HUES6 (cell line): Measurements from ENCODE around the gene CACNG1.

Source experiments
- H3K27ac ChIP-seq: 2 replicates; pipeline ENCODE4 v1.7.0; 2013; ENCODE audit warnings: low read depth, mild to moderate bottlenecking, low read length, inconsistent platforms
- H3K27me3 ChIP-seq: 2 replicates; pipeline ENCODE4 v1.6.1; 2013; ENCODE audit warnings: low read length; ENCODE audit not compliant: control insufficient read depth, insufficient read depth
- H3K36me3 ChIP-seq: 2 replicates; pipeline ENCODE4 v1.6.1; 2013; ENCODE audit warnings: low read length; ENCODE audit not compliant: control insufficient read depth, insufficient read depth
- H3K4me1 ChIP-seq: 2 replicates; pipeline ENCODE4 v1.6.1; 2013; ENCODE audit warnings: low read length; ENCODE audit not compliant: control insufficient read depth, insufficient read depth
- H3K4me3 ChIP-seq: 2 replicates; pipeline ENCODE4 v1.5.1; 2013; ENCODE audit warnings: low read depth, low read length
- H3K9ac ChIP-seq: one replicate; pipeline ENCODE4 v1.6.1; 2013; ENCODE audit warnings: mild to moderate bottlenecking, low read length
- H3K9me3 ChIP-seq: 2 replicates; pipeline ENCODE4 v1.6.1; 2013; ENCODE audit warnings: low read depth, low read length; ENCODE audit not compliant: control insufficient read depth, insufficient read depth

The CACNG1 gene

GRCh38 chr17:67066717-67067116, 22.4 kb downstream of the CACNG1 start:
- Histone ChIP-seq H3K27me3 (no peaks in the 10 kb centered on the region), H3K4me1 (no peaks in the 10 kb centered on the region), H3K9me3 (no peaks in the 10 kb centered on the region), H3K27ac (no peak overlapping the region), H3K9ac (no peak overlapping the region), H3K4me3 (no peak overlapping the region), H3K36me3 (no peaks in the 10 kb centered on the region)

- H3K4me3 ChIP-seq: no peak overlapping the region
- no peak overlapping the region for H3K27ac ChIP-seq
- H3K9ac ChIP-seq: no peak overlapping the region
- H3K9me3 ChIP-seq: no peaks in the 10 kb centered on the region
- no peaks in the 10 kb centered on the region for H3K4me1 ChIP-seq
- H3K27me3 ChIP-seq: no peaks in the 10 kb centered on the region
- H3K36me3 ChIP-seq: no peaks in the 10 kb centered on the region
These were observed 23.5 kb downstream of the CACNG1 start for GRCh38 chr17:67067571-67068482.

DNA sequence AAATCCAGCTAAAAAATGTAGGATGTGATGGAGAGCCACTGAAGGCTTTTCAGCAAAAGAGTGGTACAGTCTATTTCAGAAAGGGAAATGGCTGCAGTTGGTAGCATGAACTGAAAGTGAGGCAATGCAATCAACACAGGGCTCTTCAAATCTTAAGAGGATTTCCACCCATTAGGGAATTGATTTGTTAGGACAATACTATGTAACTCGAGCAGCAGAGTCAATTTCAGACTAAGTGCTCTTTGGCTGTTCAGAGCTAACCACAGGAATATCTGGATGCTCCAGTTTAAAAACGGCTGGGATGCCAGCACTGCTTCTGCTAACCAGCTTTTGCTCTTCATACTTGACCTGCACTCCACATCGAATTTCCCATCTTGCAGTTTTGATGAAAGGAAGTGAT, 24.6 kb downstream of the CACNG1 start:
- no peak overlapping the region for H3K27ac ChIP-seq
- no peak overlapping the region for H3K4me3 ChIP-seq
- no peaks in the 10 kb centered on the region for H3K27me3 ChIP-seq
- no peaks in the 10 kb centered on the region for H3K4me1 ChIP-seq
- peaks cover 4% of the 10 kb centered on the region for H3K36me3 ChIP-seq
- no peaks in the 10 kb centered on the region for H3K9me3 ChIP-seq
- no peak overlapping the region for H3K9ac ChIP-seq

DNA sequence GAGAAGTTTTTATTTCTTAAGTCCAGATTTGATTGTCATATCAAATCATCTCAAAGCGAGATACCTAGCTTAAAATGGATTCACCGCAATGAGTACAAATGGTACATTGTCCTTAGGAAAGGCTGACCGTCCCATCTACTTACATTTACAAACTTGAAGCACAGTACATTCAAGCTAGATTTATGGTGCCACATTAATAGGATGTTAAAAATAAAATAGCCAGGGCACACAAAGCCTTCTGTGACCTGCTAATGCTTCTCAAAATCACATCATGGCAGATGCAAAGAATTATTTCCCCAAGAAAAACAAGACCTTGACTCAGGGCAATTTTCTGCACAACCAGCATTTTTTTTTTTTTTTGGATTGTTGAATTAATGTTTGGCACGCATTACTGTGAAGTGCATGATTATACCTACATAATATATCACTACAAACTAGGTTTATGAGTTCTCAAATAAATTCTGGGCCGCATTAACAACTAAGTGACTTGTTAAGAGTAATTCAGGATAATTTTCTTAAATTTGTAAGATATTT, 25.3 kb downstream of the CACNG1 start:
- Histone ChIP-seq H3K4me1 (no peaks in the 10 kb centered on the region), H3K9ac (no peak overlapping the region), H3K9me3 (no peaks in the 10 kb centered on the region), H3K4me3 (no peak overlapping the region), H3K27me3 (no peaks in the 10 kb centered on the region), H3K27ac (no peak overlapping the region), H3K36me3 (peaks cover 4% of the 10 kb centered on the region)

DNA sequence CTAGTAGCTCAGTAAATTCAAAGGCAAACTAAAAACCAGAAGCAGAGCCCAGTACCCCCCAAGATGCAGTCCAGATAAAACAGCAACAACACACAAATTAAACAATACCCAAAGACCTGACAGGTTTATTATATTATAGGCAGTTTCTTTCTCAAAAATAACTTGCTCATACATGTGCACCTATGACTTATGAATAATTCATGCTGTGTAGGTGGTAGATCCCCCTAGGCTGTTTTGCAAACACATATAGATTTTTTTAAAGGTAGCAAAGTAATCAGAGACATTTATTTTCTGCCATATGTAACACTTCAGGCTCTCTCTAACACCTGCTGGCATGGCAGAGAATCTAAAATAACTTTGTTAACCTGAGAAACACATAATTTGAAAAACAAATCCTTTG, 27.2 kb downstream of the CACNG1 start:
- Histone ChIP-seq H3K4me3 (no peak overlapping the region), H3K27me3 (no peaks in the 10 kb centered on the region), H3K9me3 (no peaks in the 10 kb centered on the region), H3K4me1 (no peaks in the 10 kb centered on the region), H3K9ac (no peak overlapping the region), H3K36me3 (peaks cover 6% of the 10 kb centered on the region), H3K27ac (no peak overlapping the region)

- Histone ChIP-seq H3K4me3 (no peak overlapping the region), H3K27me3 (no peaks in the 10 kb centered on the region), H3K27ac (no peak overlapping the region), H3K9ac (no peak overlapping the region), H3K36me3 (peaks cover 6% of the 10 kb centered on the region), H3K4me1 (no peaks in the 10 kb centered on the region), H3K9me3 (no peaks in the 10 kb centered on the region)
These were observed 28.5 kb downstream of the CACNG1 start for GRCh38 chr17:67072885-67073284.

DNA sequence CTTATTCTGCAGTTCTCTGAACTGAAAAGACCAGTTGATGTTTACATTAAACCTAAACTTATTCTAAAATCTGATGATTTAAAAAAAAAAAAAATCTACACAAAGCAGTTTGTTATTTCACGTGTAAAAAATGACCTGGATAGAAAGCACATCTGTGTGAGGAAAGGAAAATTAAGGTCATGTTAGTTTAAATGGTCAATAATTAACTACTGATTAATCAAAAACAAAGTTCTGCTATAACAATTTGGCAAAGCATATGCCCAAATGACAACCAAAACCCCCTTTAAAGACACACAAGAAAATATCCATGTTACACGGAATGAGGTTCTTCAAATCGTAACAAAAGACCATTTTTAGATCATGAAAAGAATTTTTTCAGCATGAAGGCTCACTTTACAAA, 30.4 kb downstream of the CACNG1 start:
- Histone ChIP-seq H3K4me1 (no peaks in the 10 kb centered on the region), H3K9ac (no peak overlapping the region), H3K4me3 (no peak overlapping the region), H3K27me3 (no peaks in the 10 kb centered on the region), H3K9me3 (no peaks in the 10 kb centered on the region), H3K36me3 (peaks cover 12% of the 10 kb centered on the region), H3K27ac (no peak overlapping the region)

GRCh38 chr17:67076290-67076689, 31.9 kb downstream of the CACNG1 start:
- H3K9me3 ChIP-seq: no peaks in the 10 kb centered on the region
- no peak overlapping the region for H3K9ac ChIP-seq
- no peak overlapping the region for H3K27ac ChIP-seq
- H3K4me1 ChIP-seq: no peaks in the 10 kb centered on the region
- no peak overlapping the region for H3K4me3 ChIP-seq
- no peaks in the 10 kb centered on the region for H3K27me3 ChIP-seq
- peaks cover 12% of the 10 kb centered on the region for H3K36me3 ChIP-seq

- peaks cover 12% of the 10 kb centered on the region for H3K36me3 ChIP-seq
These were observed 33.9 kb downstream of the CACNG1 start for GRCh38 chr17:67078292-67078691.

GRCh38 chr17:67079491-67079890, 35.1 kb downstream of the CACNG1 start:
- peaks cover 8% of the 10 kb centered on the region for H3K36me3 ChIP-seq
- no peaks in the 10 kb centered on the region for H3K4me1 ChIP-seq
- H3K27me3 ChIP-seq: no peaks in the 10 kb centered on the region
- no peak overlapping the region for H3K4me3 ChIP-seq
- H3K9me3 ChIP-seq: no peaks in the 10 kb centered on the region
- no peak overlapping the region for H3K27ac ChIP-seq
- H3K9ac ChIP-seq: no peak overlapping the region

More at GRCh38 chr17:67078292-67078691, 33.9 kb downstream of the CACNG1 start:
- H3K4me1 ChIP-seq: no peaks in the 10 kb centered on the region
- H3K4me3 ChIP-seq: no peak overlapping the region
- no peaks in the 10 kb centered on the region for H3K9me3 ChIP-seq
- H3K27me3 ChIP-seq: no peaks in the 10 kb centered on the region
- no peak overlapping the region for H3K9ac ChIP-seq
- H3K27ac ChIP-seq: no peak overlapping the region

GRCh38 chr17:67080804-67081203, 36.5 kb downstream of the CACNG1 start:
- no peak overlapping the region for H3K27ac ChIP-seq
- H3K36me3 ChIP-seq: peaks cover 7% of the 10 kb centered on the region
- H3K9ac ChIP-seq: no peak overlapping the region
- no peaks in the 10 kb centered on the region for H3K27me3 ChIP-seq
- H3K4me1 ChIP-seq: no peaks in the 10 kb centered on the region
- H3K4me3 ChIP-seq: no peak overlapping the region
- no peaks in the 10 kb centered on the region for H3K9me3 ChIP-seq
